Activated naive CD4-positive, alpha-beta T cell treated with anti-CD3 and anti-CD28 coated beads, Interleukin-2, amount 50 U/mL, for 24 hours (primary cell): ENCODE measurements around the gene NAA40.

Experiments
- H3K27ac Mint-ChIP-seq: one replicate; pipeline ENCODE4 v1.8.0; 2021; ENCODE audit warnings: mild to moderate bottlenecking, mixed read lengths
- H3K27me3 Mint-ChIP-seq: one replicate; pipeline ENCODE4 v1.8.0; 2021; ENCODE audit warnings: mixed read lengths
- H3K36me3 Mint-ChIP-seq: one replicate; pipeline ENCODE4 v1.8.0; 2021; ENCODE audit warnings: mixed read lengths
- H3K4me1 Mint-ChIP-seq: one replicate; pipeline ENCODE4 v1.8.0; 2021; ENCODE audit warnings: mixed read lengths
- H3K4me3 Mint-ChIP-seq: one replicate; pipeline ENCODE4 v1.8.0; 2021; ENCODE audit warnings: mild to moderate bottlenecking, mixed read lengths
- H3K9me3 Mint-ChIP-seq: one replicate; pipeline ENCODE4 v1.8.0; 2021; ENCODE audit warnings: mixed read lengths

The NAA40 gene

DNA sequence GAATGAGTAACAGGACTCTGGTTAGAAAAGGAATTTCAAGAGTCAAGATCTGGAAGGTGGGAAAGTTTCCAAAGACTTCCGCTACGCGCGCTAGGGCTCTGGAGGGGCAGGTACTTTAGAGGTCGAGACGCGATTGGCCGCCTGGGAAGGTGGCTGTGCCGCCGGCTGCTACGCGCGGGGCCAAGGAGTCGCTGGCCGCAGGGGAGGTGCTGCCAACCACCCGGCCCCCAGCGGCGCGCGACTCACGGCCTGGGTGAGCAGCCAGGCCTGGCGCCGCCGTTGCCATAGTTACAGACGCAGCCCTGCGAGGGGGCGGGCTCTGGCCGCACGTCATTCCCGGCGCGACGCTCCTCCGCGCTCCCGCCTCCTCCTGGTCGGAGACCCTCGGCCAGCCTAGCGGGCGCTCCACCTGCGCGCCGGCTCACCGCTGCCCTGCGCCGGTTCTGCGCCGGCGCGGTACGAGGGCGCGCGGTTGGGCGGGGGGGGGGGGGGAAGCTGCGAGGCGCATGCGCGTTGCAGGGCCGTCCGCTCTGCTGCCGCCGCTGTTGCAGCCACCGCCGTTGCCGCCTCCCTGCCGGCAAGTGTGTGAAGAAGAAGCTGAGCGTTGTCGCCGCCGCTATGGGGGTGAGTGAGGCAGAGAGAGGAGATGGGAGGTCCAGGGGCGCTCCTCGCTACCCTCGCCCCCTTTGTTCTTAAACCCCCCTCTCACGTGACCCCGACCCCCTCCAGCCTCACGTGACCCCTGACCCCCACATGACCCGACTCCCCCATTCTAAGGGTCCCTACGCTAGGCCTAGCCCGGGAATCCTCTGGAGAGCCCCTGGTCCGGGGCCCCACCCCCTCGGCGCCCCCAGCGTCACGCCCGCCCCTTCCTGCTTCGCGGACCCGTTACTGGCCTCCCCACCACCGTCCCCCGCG is at the start of gene NAA40:
Gene NAA40, plus strand, starts transcription at position 524 of the 918 bp plus-strand sequence. Its CDS starts 95 bp downstream, at position 619.
- Mint-ChIP-seq H3K36me3 (no peaks in the 10 kb centered on the region), H3K4me1 (peaks cover 23% of the 10 kb centered on the region), H3K4me3 (peak within 1 kb of the TSS; percentile 87)

DNA sequence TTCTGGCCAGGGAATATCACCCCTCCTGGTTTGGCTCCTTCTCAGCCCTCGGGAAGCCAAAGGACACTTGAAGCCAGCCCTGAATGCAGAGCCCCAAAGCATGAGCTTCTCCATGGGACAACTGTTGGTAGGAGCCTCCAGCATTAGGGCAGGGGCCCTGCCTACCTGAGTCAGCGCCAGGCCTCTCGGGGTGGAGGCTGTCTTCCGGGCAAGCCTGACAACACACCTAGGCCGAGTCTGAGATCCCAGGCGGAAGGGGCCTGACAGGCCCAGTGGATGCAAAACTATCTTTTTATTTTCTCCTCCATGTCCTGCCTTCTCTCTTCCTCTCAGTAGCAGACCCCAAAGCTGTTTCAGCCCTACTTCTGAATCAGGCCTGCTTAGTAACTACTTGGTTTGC is 49.5 kb upstream of the NAA40 start:
- H3K36me3 Mint-ChIP-seq, result no peaks in the 10 kb centered on the region
- no peaks in the 10 kb centered on the region for H3K9me3 Mint-ChIP-seq
- peaks cover 81% of the 10 kb centered on the region for H3K4me1 Mint-ChIP-seq
- peak overlapping the region; percentile 92 for H3K27ac Mint-ChIP-seq
- no peaks in the 10 kb centered on the region for H3K27me3 Mint-ChIP-seq
- H3K4me3 Mint-ChIP-seq, result peak overlapping the region; percentile 92

More for the DNA sequence above, at the start of gene NAA40:
- Mint-ChIP-seq H3K27ac (peak within 1 kb of the TSS; percentile 38), H3K27me3 (no peaks in the 10 kb centered on the region), H3K9me3 (no peaks in the 10 kb centered on the region)

DNA sequence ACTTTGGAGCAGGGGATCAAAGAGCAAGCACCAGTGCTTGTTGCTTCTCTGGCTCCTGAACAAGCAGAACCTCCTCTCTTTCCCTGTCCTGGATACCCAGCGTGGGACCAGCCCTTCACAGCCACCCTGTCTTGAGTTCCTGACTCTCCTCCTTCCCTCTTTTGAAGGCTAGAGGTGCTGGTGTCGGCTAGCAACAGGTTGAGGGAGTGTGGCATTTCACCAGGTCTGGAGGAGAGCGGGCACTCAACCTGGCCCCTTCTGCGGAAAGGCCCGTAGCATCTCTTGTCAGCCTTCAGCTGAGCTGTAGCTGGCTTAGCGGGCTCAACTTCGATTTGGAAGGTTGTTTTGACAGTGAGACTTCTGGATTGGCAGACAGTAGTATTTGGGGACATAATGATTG is 48.4 kb upstream of the NAA40 start:
- Mint-ChIP-seq H3K9me3 (no peaks in the 10 kb centered on the region), H3K4me1 (peaks cover 78% of the 10 kb centered on the region), H3K27ac (no peak overlapping the region), H3K4me3 (peak overlapping the region; percentile 31), H3K27me3 (no peaks in the 10 kb centered on the region), H3K36me3 (no peaks in the 10 kb centered on the region)

DNA sequence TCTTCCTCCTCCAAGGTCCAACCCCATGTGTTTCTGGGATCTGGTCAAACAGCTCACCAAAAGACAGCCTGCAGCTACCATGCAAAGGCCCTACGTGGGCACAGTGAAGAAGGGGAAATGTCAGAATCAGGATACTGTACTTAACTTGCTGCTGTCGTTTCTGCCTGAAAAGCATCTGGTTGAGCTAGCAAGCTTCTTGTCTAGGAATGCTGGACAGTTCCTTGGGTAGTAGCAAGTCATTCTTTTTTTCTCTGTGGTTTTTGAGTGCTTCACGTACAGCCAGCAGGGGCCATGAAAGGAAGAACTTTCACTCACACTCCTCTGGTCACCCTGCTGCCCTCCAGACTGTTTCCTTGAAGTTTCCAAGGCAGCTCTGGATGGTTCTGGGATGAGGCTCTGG is 46.6 kb upstream of the NAA40 start:
- H3K36me3 Mint-ChIP-seq, result peaks cover 5% of the 10 kb centered on the region

DNA sequence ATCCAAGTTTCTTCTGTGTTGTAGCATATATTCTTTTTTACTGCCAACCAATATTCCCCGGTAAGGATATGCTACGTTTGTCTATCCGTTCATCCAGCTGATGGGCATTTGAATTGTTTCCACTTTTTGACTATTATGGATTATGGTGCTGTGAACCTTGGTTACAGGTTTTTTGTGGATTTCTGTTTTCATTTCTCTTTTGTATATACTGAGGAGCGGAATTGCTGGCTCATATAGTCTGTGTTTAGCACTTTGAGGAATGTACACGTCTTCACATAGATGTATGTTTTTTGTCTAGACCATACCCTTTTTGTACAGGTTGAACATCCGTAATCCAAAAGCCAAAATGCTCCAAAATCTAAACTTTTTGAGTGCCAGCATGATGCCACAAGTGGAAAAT is 45.4 kb upstream of the NAA40 start:
- peaks cover 79% of the 10 kb centered on the region for H3K4me1 Mint-ChIP-seq
- H3K36me3 Mint-ChIP-seq, result peaks cover 7% of the 10 kb centered on the region
- no peaks in the 10 kb centered on the region for H3K27me3 Mint-ChIP-seq
- H3K4me3 Mint-ChIP-seq, result no peak overlapping the region
- no peak overlapping the region for H3K27ac Mint-ChIP-seq
- no peaks in the 10 kb centered on the region for H3K9me3 Mint-ChIP-seq

More for the DNA sequence above, 46.6 kb upstream of the NAA40 start:
- no peaks in the 10 kb centered on the region for H3K27me3 Mint-ChIP-seq
- no peak overlapping the region for H3K27ac Mint-ChIP-seq
- no peaks in the 10 kb centered on the region for H3K9me3 Mint-ChIP-seq
- H3K4me3 Mint-ChIP-seq, result no peak overlapping the region
- peaks cover 85% of the 10 kb centered on the region for H3K4me1 Mint-ChIP-seq

DNA sequence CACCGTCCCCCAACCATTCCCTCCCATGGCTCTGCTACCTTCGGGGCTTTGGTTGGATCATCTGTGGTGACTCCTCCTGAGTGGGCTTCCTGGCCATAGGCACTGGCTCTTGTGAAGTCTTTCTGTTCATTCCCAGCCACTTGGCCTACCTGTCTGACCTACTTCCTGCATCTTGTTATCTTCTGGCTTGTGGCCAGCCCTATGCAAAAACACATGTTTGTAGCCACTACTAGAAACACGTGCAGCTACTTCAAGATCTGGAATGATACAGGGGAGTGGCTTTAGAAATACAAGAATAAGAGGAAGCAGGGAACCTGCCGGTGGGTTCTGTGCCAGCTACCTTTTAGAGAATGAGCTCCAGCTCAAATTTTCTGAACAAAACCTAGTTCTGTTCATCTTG is 42.7 kb upstream of the NAA40 start:
- Mint-ChIP-seq H3K27me3 (no peaks in the 10 kb centered on the region), H3K36me3 (peaks cover 10% of the 10 kb centered on the region), H3K9me3 (no peaks in the 10 kb centered on the region), H3K27ac (peak overlapping the region; percentile 89), H3K4me3 (no peak overlapping the region), H3K4me1 (peaks cover 53% of the 10 kb centered on the region)

DNA sequence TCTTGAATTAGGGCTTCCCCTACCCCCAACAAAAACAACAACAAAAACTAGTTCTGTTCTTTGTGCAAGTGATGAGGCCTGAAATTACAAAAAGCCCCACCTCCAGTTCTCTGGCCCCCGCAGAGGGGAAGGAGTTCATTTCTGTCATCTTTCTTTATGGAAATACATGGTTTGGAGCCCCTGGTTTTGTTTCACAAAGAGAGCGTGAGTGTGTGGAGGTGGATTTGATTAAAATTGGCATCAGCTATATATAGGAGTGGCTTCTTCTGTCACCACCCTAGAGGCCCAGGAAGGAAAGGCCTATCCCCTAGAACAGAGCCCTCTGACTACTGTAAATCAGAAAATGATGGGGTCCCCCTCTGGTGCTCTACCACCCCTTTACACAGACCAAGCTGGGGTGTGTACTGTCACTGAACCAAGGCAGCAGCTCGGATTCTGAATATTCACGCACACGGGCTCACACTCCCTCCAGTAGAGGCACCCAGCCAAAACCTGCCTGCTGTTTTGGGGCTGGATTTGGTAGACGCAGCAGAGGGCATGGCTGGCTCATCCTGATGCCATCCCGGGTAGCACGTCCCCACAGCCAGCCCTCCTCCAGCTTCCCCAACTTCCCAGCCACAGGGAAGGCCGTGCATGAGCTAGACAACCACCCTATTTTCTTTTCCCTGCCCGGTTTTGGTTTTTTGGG is 41.2 kb upstream of the NAA40 start:
- Mint-ChIP-seq H3K4me1 (peaks cover 38% of the 10 kb centered on the region), H3K4me3 (no peak overlapping the region), H3K27ac (peak overlapping the region; percentile 55), H3K36me3 (peaks cover 13% of the 10 kb centered on the region), H3K27me3 (no peaks in the 10 kb centered on the region), H3K9me3 (no peaks in the 10 kb centered on the region)

DNA sequence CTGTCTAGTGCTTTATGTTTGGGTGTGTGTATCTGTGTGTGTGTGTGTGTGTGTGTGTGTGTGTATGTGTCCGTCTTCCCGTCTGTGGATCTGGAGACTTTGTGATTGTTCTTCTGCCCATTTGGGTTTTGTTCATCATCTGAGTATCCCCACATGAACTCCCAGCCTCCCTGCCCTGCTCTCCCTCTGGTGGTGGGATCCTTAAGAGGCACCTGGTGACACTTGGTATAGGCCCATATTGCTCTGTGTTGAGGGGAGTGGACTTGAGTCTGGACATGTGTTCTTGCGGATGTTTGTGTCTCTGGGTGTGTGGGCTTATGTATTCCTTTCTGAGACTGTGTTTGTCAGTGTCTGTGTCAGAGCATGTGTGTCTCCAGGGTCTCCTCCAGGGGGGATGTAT is 37.1 kb upstream of the NAA40 start:
- Mint-ChIP-seq H3K9me3 (no peaks in the 10 kb centered on the region), H3K4me1 (peaks cover 13% of the 10 kb centered on the region), H3K27ac (no peak overlapping the region), H3K27me3 (no peaks in the 10 kb centered on the region), H3K36me3 (peaks cover 14% of the 10 kb centered on the region), H3K4me3 (no peak overlapping the region)

DNA sequence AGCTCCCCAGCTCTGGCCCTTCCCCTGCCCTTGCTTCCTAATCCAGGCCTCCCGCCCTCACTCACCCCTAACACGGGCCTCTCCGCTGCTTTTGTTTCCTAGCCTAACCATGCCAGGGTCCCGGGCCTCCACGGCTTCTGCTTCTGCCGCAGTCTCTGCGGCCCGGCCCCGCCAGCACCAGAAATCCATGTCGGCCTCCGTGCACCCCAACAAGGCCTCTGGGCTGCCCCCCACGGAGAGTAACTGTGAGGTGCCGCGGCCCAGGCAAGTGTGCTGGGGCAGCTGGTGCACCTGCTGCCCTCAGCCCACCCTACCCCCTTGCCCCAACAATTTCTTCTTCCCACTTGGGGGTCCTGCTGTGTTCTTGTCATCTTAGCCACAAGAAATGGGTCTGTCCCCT is 34.9 kb upstream of the NAA40 start:
- H3K4me3 Mint-ChIP-seq, result no peak overlapping the region
- H3K27me3 Mint-ChIP-seq, result no peaks in the 10 kb centered on the region
- peaks cover 12% of the 10 kb centered on the region for H3K36me3 Mint-ChIP-seq
- H3K27ac Mint-ChIP-seq, result no peak overlapping the region
- H3K9me3 Mint-ChIP-seq, result no peaks in the 10 kb centered on the region
- peaks cover 3% of the 10 kb centered on the region for H3K4me1 Mint-ChIP-seq

DNA sequence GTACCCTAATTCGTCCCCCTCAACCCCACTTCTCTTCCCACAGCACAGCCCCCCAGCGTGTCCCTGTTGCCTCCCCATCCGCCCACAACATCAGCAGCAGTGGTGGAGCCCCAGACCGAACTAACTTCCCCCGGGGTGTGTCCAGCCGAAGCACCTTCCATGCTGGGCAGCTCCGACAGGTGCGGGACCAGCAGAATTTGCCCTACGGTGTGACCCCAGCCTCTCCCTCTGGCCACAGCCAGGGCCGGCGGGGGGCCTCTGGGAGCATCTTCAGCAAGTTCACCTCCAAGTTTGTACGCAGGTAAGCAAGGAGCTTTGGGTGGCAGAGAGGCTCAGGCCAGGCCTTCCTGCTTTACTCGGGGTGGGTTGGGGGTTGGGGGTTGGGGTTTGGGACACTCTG is 34.1 kb upstream of the NAA40 start:
- Mint-ChIP-seq H3K4me1 (peaks cover 3% of the 10 kb centered on the region), H3K36me3 (peaks cover 12% of the 10 kb centered on the region), H3K9me3 (no peaks in the 10 kb centered on the region), H3K27ac (no peak overlapping the region), H3K4me3 (no peak overlapping the region), H3K27me3 (no peaks in the 10 kb centered on the region)

DNA sequence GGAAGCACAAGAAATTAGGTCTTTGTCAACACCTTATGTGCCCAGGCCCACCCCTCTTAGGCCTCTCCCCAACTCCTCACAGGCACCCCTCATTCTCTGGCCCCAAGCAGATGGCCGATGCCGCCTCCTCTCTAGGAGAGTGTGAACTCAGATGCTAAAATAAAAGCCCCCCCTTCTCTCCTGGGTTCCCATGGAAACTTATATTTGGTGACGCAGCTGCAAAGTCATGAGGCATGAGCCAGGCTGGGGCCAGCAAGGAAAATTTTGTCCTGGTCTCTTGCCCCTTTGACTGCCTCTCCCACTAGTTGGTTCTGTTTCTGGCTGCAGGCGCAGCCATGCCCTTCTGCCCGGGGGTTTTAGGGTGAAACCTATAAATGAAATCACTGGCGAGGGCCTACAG is 33.6 kb upstream of the NAA40 start:
- Mint-ChIP-seq H3K27ac (no peak overlapping the region), H3K4me1 (peaks cover 3% of the 10 kb centered on the region), H3K9me3 (no peaks in the 10 kb centered on the region), H3K4me3 (no peak overlapping the region), H3K27me3 (no peaks in the 10 kb centered on the region), H3K36me3 (peaks cover 12% of the 10 kb centered on the region)

DNA sequence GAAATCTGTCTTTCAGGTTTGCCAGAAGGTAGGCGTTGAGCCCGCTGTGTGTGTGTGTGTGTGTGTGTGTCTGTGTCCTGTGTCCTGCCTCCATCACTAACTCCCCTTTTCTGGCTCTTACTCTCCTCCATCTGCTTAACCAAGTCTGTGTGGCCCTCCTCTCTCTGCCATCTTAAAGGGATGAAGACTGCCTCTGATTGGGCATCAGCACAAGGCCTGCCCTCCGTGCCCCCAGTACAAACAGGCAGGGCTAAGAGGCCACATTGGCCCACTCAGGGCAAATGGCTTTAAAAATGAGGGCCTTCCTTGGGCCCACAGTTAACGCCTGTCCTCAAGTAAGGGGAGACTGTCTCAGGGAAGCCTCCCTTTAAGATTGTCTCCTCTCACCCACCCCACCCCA is 32.7 kb upstream of the NAA40 start:
- H3K4me3 Mint-ChIP-seq, result no peak overlapping the region
- peaks cover 3% of the 10 kb centered on the region for H3K4me1 Mint-ChIP-seq
- H3K9me3 Mint-ChIP-seq, result no peaks in the 10 kb centered on the region
- peak overlapping the region; percentile 65 for H3K27ac Mint-ChIP-seq
- H3K36me3 Mint-ChIP-seq, result peaks cover 9% of the 10 kb centered on the region
- no peaks in the 10 kb centered on the region for H3K27me3 Mint-ChIP-seq

DNA sequence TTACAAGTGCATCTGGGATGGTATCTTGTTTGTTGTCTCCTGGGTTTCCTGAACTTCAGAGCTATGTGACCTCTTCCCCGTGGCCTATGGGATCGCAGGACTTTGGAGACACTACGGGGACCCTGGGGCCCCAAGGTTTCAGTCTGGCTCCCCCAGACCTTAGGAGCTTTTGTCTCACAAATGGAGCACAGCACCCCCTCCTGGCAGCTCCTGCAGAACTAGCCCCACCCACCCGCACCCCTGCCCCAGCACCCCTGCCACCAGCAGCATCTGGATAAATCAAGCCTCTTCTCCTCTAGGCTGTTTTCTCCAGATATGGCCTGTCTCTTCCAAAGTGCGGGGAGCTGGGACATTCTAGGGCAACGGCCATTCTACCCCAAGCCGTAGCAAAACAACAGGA is 32.2 kb upstream of the NAA40 start:
- Mint-ChIP-seq H3K27me3 (no peaks in the 10 kb centered on the region), H3K27ac (peak overlapping the region; percentile 55), H3K4me1 (peaks cover 3% of the 10 kb centered on the region), H3K36me3 (peaks cover 7% of the 10 kb centered on the region), H3K9me3 (no peaks in the 10 kb centered on the region), H3K4me3 (no peak overlapping the region)

DNA sequence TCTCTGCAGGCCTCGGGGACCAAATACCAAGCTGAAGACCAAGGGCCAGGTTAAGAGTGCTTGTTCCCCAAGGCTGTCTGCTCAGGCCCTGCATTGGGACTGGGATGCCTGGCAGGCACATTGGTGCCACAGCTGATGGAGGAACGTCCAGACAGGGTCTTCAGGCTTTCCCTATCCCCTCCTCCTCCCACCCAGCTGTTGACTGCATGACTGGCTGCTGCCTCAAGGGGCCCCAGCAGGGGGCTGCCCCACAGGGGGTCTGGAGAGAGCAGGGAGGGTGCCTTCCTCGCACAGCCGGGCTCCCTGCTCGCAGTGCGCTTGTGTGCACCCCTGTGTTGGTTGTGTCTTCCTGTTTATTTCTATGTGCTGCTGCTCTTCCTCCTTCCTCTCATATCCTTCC is 31.7 kb upstream of the NAA40 start:
- Mint-ChIP-seq H3K4me3 (no peak overlapping the region), H3K9me3 (no peaks in the 10 kb centered on the region), H3K4me1 (peaks cover 3% of the 10 kb centered on the region), H3K27me3 (no peaks in the 10 kb centered on the region), H3K36me3 (peaks cover 6% of the 10 kb centered on the region), H3K27ac (no peak overlapping the region)

DNA sequence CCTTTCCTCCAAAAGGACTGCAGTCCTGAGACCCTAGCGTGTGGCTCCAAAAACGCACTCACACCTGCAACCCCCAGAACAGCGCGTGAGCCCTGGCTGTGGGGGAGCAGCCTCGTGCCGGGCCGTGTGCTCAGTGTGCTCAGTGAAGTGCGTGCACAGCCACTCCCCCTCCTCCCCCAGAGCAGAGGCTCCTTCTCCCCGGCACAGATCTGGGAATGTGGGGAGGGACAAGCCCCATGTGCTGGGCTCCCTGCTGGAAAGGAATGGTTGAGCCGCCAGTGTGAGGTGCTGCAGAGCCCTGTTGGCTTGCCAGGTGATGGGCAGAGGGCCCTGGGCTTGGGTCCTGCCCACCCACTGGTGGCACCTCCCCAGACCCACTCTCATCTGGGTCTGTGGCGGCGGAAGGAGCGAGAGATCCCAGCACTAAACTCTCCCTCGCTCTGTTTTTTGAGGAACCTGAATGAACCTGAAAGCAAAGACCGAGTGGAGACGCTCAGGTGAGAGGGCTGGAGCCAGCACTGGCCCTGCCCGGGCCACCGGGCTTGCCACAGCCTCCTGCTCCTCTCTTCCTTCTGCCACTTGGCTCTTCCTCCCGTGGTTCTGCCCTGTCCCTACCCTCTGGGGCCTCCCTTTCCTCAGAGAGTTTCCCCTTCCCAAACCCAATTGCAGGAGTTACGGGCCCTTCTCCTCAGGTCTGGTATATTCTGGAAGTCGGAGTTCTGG is 30.8 kb upstream of the NAA40 start:
- Mint-ChIP-seq H3K4me1 (peaks cover 3% of the 10 kb centered on the region), H3K4me3 (no peak overlapping the region), H3K9me3 (no peaks in the 10 kb centered on the region), H3K27ac (no peak overlapping the region), H3K36me3 (peaks cover 6% of the 10 kb centered on the region), H3K27me3 (no peaks in the 10 kb centered on the region)
